IPS DF 4.7 (cell line): ENCODE results near the gene LRP1B.

Experiments used
- DNase-seq: peaks from one replicate; pipeline ENCODE4 v3.0.0-alpha.2; 2013; ENCODE audit warnings: low spot score; ENCODE audit errors: extremely low read depth

The LRP1B gene

DNA sequence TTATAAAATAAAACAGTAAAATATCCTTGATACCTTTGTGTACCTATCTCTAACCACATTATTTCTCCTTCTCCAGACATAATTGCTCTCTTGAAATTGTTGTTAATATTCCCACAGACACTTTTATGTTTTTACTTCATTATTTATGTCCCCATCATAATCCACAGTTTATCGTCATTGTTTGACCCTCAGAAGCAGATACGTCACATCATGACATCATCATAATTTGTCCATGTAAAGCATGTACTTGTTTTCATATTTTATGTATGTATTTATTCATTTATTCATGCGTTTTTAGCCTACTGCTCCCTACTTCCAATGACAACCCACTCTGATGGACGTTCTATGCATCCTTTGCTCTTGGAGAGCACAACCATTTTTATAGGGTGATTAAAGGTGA is 1943.7 kb downstream of the LRP1B start:
- no peak for DNase-seq

DNA sequence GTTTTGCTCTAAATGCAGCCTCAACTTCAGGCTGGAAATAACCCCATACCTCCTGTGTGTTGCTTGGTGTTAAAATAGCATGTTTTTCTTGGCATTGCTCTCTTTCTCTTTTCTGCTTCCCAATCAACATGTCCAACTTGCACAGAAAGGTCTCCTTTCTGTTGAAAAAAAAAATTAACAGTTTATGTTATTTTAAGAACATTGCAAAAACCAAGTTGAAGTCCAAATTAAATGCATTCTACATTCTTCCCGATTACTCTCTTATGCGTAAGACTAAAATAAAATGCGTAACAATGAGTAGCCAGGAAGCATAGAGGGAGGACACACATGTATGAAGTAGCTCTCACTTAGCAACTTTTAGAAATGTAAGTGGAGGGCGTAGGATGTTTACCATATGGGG is 1944.5 kb downstream of the LRP1B start:
- DNase-seq: no peak

GRCh38 chr2:140185076-140185475 is 1945.7 kb downstream of the LRP1B start:
- no peak for DNase-seq

DNA sequence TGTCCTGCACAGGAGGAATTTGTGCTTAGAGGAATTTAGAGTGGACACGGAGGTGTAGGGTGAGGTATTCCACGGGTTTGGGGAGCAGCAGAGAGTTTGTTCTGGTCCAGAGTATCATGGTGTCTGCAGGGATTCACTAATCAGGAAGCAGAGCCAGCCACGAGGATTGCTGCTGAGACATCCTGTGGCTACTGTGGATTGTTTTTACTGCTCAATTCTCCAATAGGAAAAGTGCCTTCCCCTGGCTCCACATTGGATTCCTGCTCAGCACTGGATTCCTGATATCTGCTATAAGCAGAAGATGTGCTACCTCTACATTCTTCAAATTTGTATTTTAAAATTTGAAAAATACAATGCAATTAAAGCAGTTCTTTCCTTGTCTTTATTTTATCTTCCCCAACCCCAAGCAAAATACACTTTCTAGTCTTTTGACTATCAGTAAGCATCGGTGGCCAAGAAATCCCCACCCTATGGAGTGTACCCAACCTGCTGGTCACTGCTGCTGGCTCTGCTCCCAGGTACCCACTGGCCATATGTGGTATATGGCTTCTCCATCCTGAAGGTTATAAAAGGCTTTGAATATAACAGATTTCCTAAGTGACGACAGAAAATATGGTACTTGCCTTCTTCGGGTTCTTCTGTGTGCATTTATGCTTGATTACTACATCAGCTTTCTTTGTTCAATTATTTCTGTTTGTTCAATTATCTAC is 1947.6 kb downstream of the LRP1B start:
- DNase-seq: no peak
